SK-N-SH (cell line): ENCODE measurements around the gene SLC9A8. TPM values are rescaled to one million over a fixed set of nuclear protein-coding genes. Genes with fewer than 3 reads are reported as not detected.

Experiments used
- CTCF ChIA-PET: fragments of 300-600, 350-600 bp; formaldehyde crosslinking; extraction: SDS; loops from one replicate; lab custom pipeline; 2021; lab: Yijun Ruan, JAX
- POLR2A ChIA-PET: fragments of 350-600 bp; sonication (Branson Sonifier 250); formaldehyde crosslinking; extraction: SDS; loops from one replicate; lab custom pipeline; 2020; ENCODE audit warnings: antibody characterized with exemption, inconsistent platforms; lab: Yijun Ruan, JAX
- DNase-seq: peaks from one replicate; pipeline ENCODE4 v3.0.0; 2012
- H2AFZ ChIP-seq: fragments of 200-600 bp; sonication (generic); 2 replicates; pipeline ENCODE4 v1.8.1; 2016; ENCODE audit warnings: antibody characterized with exemption, mild to moderate bottlenecking, low read depth
- H3F3A ChIP-seq: fragments of 200-600 bp; sonication (generic); replicated peaks from 2 replicates; pipeline ENCODE3; 2016; ENCODE audit warnings: antibody characterized with exemption, mild to moderate bottlenecking; ENCODE audit not compliant: insufficient read depth
- H3K27ac ChIP-seq, 2 experiments: fragments of 200-500 bp in 1 of 2; fragments of 200-600 bp in 1 of 2; sonication (Bioruptor generic) in 1 of 2; sonication (generic), shearing (Covaris generic) in 1 of 2; 2 replicates each; pipeline versions ENCODE4 v1.5.1 to v1.6.1; 2014 to 2016; ENCODE audit warnings: low read depth in 2 of 2, inconsistent platforms in 1 of 2, low read length in 1 of 2, mild to moderate bottlenecking in 1 of 2, mixed read lengths in 1 of 2
- H3K27me3 ChIP-seq: fragments of 200-600 bp; sonication (generic), shearing (Covaris generic); 2 replicates; pipeline ENCODE4 v1.6.1; 2016; ENCODE audit warnings: mixed run types; ENCODE audit not compliant: insufficient read depth
- H3K36me3 ChIP-seq, 2 experiments: fragments of 200-500 bp in 1 of 2; fragments of 200-600 bp in 1 of 2; sonication (Bioruptor generic) in 1 of 2; sonication (generic) in 1 of 2; replicated peaks in 1 of 2; 2 replicates each; pipeline versions ENCODE3 to v1.5.1; 2014 to 2016; ENCODE audit warnings: low read length in 1 of 2, mild to moderate bottlenecking in 1 of 2; ENCODE audit not compliant: insufficient read depth in 2 of 2, control insufficient read depth in 1 of 2
- H3K4me1 ChIP-seq, 2 experiments: fragments of 200-500 bp in 1 of 2; fragments of 200-600 bp in 1 of 2; sonication (Bioruptor generic) in 1 of 2; sonication (generic), shearing (Covaris generic) in 1 of 2; 2 replicates each; pipeline versions ENCODE4 v1.5.1 to v1.6.1; 2014 to 2016; ENCODE audit warnings: low read depth in 1 of 2, low read length in 1 of 2, mixed run types in 1 of 2; ENCODE audit not compliant: insufficient read depth in 2 of 2, control insufficient read depth in 1 of 2
- H3K4me2 ChIP-seq: fragments of 200-600 bp; sonication (generic), shearing (Covaris generic); 2 replicates; pipeline ENCODE4 v1.6.1; 2017; ENCODE audit warnings: mixed run types
- H3K4me3 ChIP-seq, 2 experiments: fragments of 200-500 bp in 1 of 2; fragments of 200-600 bp in 1 of 2; sonication (Bioruptor generic) in 1 of 2; sonication (generic), shearing (Covaris generic) in 1 of 2; 2 replicates each; pipeline versions ENCODE4 v1.5.1 to v1.8.1; 2014 to 2016; ENCODE audit warnings: low read depth in 2 of 2, inconsistent platforms in 1 of 2, low read length in 1 of 2, mild to moderate bottlenecking in 1 of 2, mixed read lengths in 1 of 2, moderate library complexity in 1 of 2
- H3K79me2 ChIP-seq: fragments of 200-600 bp; sonication (generic); 2 replicates; pipeline ENCODE4 v1.8.1; 2017; ENCODE audit warnings: mild to moderate bottlenecking; ENCODE audit not compliant: insufficient read depth
- H3K9ac ChIP-seq: fragments of 200-600 bp; sonication (generic); 2 replicates; pipeline ENCODE4 v1.6.1; 2017; ENCODE audit warnings: mixed run types
- H3K9me2 ChIP-seq: fragments of 200-600 bp; sonication (generic); 2 replicates; pipeline ENCODE4 v1.6.1; 2017; ENCODE audit warnings: mixed run types
- H3K9me3 ChIP-seq: fragments of 200-600 bp; sonication (generic); 2 replicates; pipeline ENCODE4 v1.6.1; 2017; ENCODE audit warnings: mixed run types, mild to moderate bottlenecking, moderate library complexity
- H4K20me1 ChIP-seq: fragments of 200-600 bp; sonication (generic); 2 replicates; pipeline ENCODE4 v1.6.1; 2017; ENCODE audit warnings: mild to moderate bottlenecking, mixed run types; ENCODE audit not compliant: insufficient read depth
- ELF1 ChIP-seq: IDR thresholded peaks from 2 replicates; pipeline ENCODE4 v1.4.0; 2012
- FOSL2 ChIP-seq: IDR thresholded peaks from 2 replicates; pipeline ENCODE4 v1.4.0; 2012; ENCODE audit warnings: low read depth, mild to moderate bottlenecking, moderate library complexity, borderline replicate concordance
- FOXJ3 ChIP-seq: sonication (generic); formaldehyde crosslinking; IDR thresholded peaks from 2 replicates; pipeline ENCODE4 v1.5.1; 2020; ENCODE audit warnings: mild to moderate bottlenecking, missing genetic modification reagents
- MEF2A ChIP-seq: IDR thresholded peaks from 2 replicates; pipeline ENCODE4 v1.4.0; 2012; ENCODE audit warnings: low read depth, borderline replicate concordance
- NRF1 ChIP-seq: IDR thresholded peaks from 2 replicates; pipeline ENCODE4 v1.6.1; 2012; ENCODE audit warnings: low read depth, mild to moderate bottlenecking, low read length
- POLR2AphosphoS5 ChIP-seq: IDR thresholded peaks from 2 replicates; pipeline ENCODE4 v1.6.1; 2012; ENCODE audit warnings: low read depth, low read length
- RAD21 ChIP-seq: IDR thresholded peaks from 2 replicates; pipeline ENCODE4 v1.6.1; 2012; ENCODE audit warnings: mild to moderate bottlenecking, low read length
- RFX5 ChIP-seq: IDR thresholded peaks from 2 replicates; pipeline ENCODE4 v1.6.1; 2012; ENCODE audit warnings: mild to moderate bottlenecking, improper control_type of control experiment, low read length
- RXRA ChIP-seq: IDR thresholded peaks from 2 replicates; pipeline ENCODE4 v1.4.0; 2012; ENCODE audit warnings: low read depth, mild to moderate bottlenecking, borderline replicate concordance
- SIN3A ChIP-seq: IDR thresholded peaks from 2 replicates; pipeline ENCODE4 v1.6.1; 2012; ENCODE audit warnings: low read depth, mild to moderate bottlenecking, low read length, moderate library complexity, borderline replicate concordance
- TEAD4 ChIP-seq: IDR thresholded peaks from 2 replicates; pipeline ENCODE4 v1.4.0; 2012; ENCODE audit warnings: mild to moderate bottlenecking, borderline replicate concordance; ENCODE audit not compliant: insufficient read depth
- WGBS: methylation state at CpG from one replicate; pipeline ENCODE4 v1.1.6; 2017; ENCODE audit warnings: low lambda C conversion rate; 5-methylcytosine and 5-hydroxymethylcytosine counted together
- polyA plus RNA-seq, 3 experiments: library from polyadenylated mRNA; depleted of rRNA; stranded (reverse); fragments of >200 nt; gene quantifications; 2 replicates each; pipeline ENCODE4 v1.2.3, GENCODE V29; 2012
- TF ChIP-seq, protein P1 (sequence below): IDR thresholded peaks from 2 replicates; pipeline ENCODE4 v1.4.0; 2012; ENCODE audit warnings: low read depth, borderline replicate concordance
- TF ChIP-seq, protein P2 (sequence below): fragments of 150-350 bp; IDR thresholded peaks from 2 replicates; pipeline ENCODE4 v1.6.1; 2017; ENCODE audit warnings: antibody characterized with exemption, low read length, low read depth, borderline replicate concordance
- TF ChIP-seq, protein P3 (sequence below): fragments of 150-350 bp; IDR thresholded peaks from 2 replicates; pipeline ENCODE4 v1.6.1; 2016; ENCODE audit warnings: mild to moderate bottlenecking, low read depth, low read length
- TF ChIP-seq, protein P4 (sequence below): IDR thresholded peaks from 2 replicates; pipeline ENCODE4 v1.4.0; 2012; ENCODE audit warnings: low read depth, borderline replicate concordance
- TF ChIP-seq, protein P5 (sequence below): IDR thresholded peaks from 2 replicates; pipeline ENCODE4; 2012
- TF ChIP-seq, protein P6 (sequence below): IDR thresholded peaks from 2 replicates; pipeline ENCODE4 v1.4.0; 2012; ENCODE audit warnings: low read depth

The SLC9A8 gene
- polyA plus RNA-seq, 1 of the 3 experiments (the other 2 are of a cell fraction) = 3.4 TPM

DNA sequence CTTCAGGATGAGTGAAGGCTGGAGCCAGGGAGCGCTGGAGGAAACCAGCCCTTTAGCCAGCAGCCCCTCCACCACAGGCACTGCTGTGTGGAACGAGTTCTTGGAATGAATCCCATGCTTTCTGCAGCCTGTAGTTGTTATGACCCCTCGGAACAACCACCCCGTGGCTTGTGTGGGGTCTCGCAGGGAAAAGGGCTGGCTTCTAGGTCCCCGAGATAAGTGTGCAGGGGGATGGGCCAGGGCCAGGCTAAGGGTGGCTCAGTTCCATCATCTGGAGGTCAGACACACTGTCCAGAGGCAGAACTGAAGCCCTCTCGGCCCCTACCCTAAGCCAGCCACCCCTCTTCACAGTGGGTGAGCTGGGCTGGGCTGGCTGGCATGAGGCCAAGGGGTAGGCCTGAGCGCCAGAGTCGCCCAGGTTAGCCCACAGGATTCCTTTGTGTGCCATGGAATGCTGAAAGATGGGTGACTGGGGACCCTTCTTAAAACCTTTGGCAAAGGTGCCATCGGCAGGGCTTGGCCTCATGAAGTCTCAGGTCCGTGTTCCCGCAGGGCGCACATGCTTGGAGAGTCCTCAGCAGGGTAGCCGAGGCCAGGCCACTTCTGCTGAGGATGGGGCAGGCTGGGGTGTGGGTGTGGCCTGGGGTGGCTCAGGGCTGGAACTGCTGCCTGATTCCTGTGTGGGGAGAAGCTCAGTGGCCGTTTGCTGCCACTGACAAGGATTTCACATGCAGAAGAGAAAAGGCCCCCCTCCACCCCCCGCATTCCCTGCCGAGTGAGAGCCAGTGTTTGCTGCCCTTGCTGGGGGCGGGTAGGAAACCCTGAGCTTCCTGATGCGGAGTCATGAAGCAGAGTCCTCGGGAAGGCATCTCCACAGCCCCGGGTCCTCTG lies 78.1 kb downstream of the SLC9A8 start (continued):
- TF ChIP-seq MEF2A = no peak
- no peak for TF ChIP-seq POLR2AphosphoS5
- TF ChIP-seq RFX5 = no peak
- TF ChIP-seq ELF1 = no peak
- no peak for TF ChIP-seq NRF1
- TF ChIP-seq, protein P1, sequence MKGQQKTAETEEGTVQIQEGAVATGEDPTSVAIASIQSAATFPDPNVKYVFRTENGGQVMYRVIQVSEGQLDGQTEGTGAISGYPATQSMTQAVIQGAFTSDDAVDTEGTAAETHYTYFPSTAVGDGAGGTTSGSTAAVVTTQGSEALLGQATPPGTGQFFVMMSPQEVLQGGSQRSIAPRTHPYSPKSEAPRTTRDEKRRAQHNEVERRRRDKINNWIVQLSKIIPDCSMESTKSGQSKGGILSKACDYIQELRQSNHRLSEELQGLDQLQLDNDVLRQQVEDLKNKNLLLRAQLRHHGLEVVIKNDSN = no peak
- TF ChIP-seq, protein P2, sequence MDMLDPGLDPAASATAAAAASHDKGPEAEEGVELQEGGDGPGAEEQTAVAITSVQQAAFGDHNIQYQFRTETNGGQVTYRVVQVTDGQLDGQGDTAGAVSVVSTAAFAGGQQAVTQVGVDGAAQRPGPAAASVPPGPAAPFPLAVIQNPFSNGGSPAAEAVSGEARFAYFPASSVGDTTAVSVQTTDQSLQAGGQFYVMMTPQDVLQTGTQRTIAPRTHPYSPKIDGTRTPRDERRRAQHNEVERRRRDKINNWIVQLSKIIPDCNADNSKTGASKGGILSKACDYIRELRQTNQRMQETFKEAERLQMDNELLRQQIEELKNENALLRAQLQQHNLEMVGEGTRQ = no peak
- no peak for TF ChIP-seq SIN3A
- TF ChIP-seq, all 33 proteins: peak for 0

DNA sequence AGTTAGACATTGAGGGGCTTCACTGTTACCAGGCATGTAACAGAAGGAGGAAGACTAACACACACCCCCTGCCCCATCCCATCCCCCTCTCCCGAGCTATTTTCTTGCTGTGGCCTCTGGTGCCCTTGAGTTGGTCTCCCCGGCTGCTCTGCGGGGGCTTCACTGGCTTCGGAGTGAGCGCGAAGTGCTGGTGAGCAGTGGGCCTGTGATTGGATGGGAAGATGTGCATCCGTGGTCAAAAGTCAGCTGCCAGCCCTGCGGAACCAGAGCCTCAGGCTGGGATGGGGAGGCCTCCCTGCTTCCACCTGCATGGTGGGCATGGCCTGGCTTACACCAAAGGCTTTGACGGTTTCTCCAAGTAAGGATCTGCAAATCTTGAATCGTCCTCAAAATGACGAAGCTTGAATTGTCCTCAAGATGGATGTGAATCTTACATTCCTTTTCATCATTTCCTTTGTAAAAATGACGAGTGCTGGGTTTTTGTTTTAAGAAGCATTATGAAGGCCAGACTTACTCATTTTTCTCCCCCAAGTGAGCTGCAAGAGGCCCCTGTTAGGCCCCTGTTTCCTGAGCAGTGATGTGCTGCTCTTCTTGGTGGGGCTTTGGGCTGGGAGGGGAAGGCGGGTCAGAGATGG lies 79.0 kb downstream of the SLC9A8 start:
- no peak for DNase-seq
- H3K27me3 ChIP-seq = no peaks in the 10 kb centered on the region
- H4K20me1 ChIP-seq = 0 out of 2 replicates have a peak, but pooled peaks cover 5% of the 10 kb centered on the region
- no peak overlapping the region for H3K4me3 ChIP-seq
- no peak overlapping the region for H2AFZ ChIP-seq
- TF ChIP-seq, protein P3, sequence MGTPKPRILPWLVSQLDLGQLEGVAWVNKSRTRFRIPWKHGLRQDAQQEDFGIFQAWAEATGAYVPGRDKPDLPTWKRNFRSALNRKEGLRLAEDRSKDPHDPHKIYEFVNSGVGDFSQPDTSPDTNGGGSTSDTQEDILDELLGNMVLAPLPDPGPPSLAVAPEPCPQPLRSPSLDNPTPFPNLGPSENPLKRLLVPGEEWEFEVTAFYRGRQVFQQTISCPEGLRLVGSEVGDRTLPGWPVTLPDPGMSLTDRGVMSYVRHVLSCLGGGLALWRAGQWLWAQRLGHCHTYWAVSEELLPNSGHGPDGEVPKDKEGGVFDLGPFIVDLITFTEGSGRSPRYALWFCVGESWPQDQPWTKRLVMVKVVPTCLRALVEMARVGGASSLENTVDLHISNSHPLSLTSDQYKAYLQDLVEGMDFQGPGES = no peak
- TF ChIP-seq, protein P4, sequence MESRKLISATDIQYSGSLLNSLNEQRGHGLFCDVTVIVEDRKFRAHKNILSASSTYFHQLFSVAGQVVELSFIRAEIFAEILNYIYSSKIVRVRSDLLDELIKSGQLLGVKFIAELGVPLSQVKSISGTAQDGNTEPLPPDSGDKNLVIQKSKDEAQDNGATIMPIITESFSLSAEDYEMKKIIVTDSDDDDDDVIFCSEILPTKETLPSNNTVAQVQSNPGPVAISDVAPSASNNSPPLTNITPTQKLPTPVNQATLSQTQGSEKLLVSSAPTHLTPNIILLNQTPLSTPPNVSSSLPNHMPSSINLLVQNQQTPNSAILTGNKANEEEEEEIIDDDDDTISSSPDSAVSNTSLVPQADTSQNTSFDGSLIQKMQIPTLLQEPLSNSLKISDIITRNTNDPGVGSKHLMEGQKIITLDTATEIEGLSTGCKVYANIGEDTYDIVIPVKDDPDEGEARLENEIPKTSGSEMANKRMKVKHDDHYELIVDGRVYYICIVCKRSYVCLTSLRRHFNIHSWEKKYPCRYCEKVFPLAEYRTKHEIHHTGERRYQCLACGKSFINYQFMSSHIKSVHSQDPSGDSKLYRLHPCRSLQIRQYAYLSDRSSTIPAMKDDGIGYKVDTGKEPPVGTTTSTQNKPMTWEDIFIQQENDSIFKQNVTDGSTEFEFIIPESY = no peak
- TF ChIP-seq POLR2AphosphoS5 (no peak), RXRA (no peak), TEAD4 (no peak), RAD21 (no peak), FOXJ3 (CRISPR knock-in tag) (no peak), FOSL2 (no peak)
- TF ChIP-seq, protein P5, sequence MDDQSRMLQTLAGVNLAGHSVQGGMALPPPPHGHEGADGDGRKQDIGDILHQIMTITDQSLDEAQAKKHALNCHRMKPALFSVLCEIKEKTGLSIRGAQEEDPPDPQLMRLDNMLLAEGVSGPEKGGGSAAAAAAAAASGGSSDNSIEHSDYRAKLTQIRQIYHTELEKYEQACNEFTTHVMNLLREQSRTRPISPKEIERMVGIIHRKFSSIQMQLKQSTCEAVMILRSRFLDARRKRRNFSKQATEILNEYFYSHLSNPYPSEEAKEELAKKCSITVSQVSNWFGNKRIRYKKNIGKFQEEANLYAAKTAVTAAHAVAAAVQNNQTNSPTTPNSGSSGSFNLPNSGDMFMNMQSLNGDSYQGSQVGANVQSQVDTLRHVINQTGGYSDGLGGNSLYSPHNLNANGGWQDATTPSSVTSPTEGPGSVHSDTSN = no peak
- TF ChIP-seq, protein P6, sequence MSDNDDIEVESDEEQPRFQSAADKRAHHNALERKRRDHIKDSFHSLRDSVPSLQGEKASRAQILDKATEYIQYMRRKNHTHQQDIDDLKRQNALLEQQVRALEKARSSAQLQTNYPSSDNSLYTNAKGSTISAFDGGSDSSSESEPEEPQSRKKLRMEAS = no peak
- TF ChIP-seq, all 33 proteins: peak for 0
- ChIA-PET CTCF (interaction anchor here (1.0 to 9.6 kb wide), 5 partner anchors 15 to 349 kb away, joined by 3 to 131 read pairs (median 5); no protein-coding TSS in a partner anchor), POLR2A (interaction anchor here (1.3 kb wide), 1 partner anchor 79 kb away, joined by 3 read pairs; the partner anchor contains the start of gene SLC9A8)
- Histone ChIP-seq H3K9ac (no peak overlapping the region), H3K9me2 (no peaks in the 10 kb centered on the region), H3K4me1 (peaks cover 0 to 8% of the 10 kb centered on the region in 2 experiments; a peak in 1 of 4 replicates), H3K9me3 (no peaks in the 10 kb centered on the region), H3K4me2 (no peak overlapping the region), H3K27ac (no peak overlapping the region), H3F3A (peaks cover 5% of the 10 kb centered on the region), H3K79me2 (no peaks in the 10 kb centered on the region), H3K36me3 (peaks cover 0 to 5% of the 10 kb centered on the region in 2 experiments)
- 96% methylated on average over 13 of the region's 13 CpGs for WGBS
